HFFc6 (cell line): ENCODE results near the gene MPRIP. TPM values are rescaled to one million over a fixed set of nuclear protein-coding genes. Genes with fewer than 3 reads are reported as not detected.

Experiments used
- DNase-seq: peaks from one replicate; pipeline ENCODE4 v3.0.0-alpha.2; 2018
- H3K27ac Mint-ChIP-seq: 2 replicates; pipeline ENCODE4 v1.8.0; 2020; ENCODE audit warnings: mild to moderate bottlenecking, mixed read lengths
- H3K27me3 Mint-ChIP-seq: 2 replicates; pipeline ENCODE4 v1.8.0; 2021; ENCODE audit warnings: mild to moderate bottlenecking, moderate library complexity, mixed read lengths; ENCODE audit not compliant: insufficient read depth
- H3K36me3 Mint-ChIP-seq: 2 replicates; pipeline ENCODE4 v1.8.0; 2021; ENCODE audit warnings: low read depth, mixed read lengths
- H3K4me1 Mint-ChIP-seq: 2 replicates; pipeline ENCODE4 v1.8.0; 2020; ENCODE audit warnings: low read depth, mixed read lengths
- H3K4me3 Mint-ChIP-seq: 2 replicates; pipeline ENCODE4 v1.8.0; 2020; ENCODE audit warnings: mild to moderate bottlenecking, moderate library complexity, mixed read lengths
- H3K9me3 Mint-ChIP-seq: 2 replicates; pipeline ENCODE4 v1.8.0; 2020; ENCODE audit warnings: mild to moderate bottlenecking, mixed read lengths
- total RNA-seq, 6 experiments: library from RNA; stranded (reverse); fragmentation: NEBNext Ultra II Directional; extraction: Animal tissue kit (Norgen Biotek cat#: 25700); gene quantifications; 2 replicates in 1 of 6; 3 replicates in 5 of 6; pipeline ENCODE4 v1.2.3, GENCODE V29; 2021
- TF ChIP-seq, protein P1 (sequence below): fragments of 200-600 bp; sonication (generic); IDR thresholded peaks from 2 replicates; pipeline ENCODE4 v1.5.0; 2021; ENCODE audit warnings: antibody characterized with exemption, mild to moderate bottlenecking

MPRIP gene
- total RNA-seq, 6 experiments from 2014 or later = 350 to 409 (median 372) TPM

DNA sequence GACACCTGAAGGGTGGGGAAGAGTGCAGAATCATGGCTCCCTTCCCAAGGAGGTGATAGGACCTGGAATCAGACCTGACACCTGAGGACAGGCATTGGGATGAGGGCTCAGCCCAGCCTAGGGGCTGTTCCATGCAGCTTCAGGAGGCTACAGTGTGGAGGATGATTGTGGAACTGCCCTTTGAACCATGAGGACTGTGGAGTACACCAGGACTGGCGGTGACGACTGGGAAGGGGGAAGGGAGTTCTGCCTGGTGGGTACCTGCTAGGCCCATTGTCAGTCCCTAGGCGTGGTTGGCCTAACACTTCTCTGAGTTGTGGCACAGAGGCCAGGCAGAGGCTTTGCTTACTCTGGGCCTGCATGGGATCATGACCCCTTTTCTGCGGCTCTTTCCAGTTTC lies 76.1 kb downstream of the MPRIP start:
- peaks cover 6% of the 10 kb centered on the region; the same call in 1 of the 2 replicates for H3K36me3 Mint-ChIP-seq
- H3K4me3 Mint-ChIP-seq = no peak overlapping the region
- H3K9me3 Mint-ChIP-seq = no peaks in the 10 kb centered on the region
- TF ChIP-seq, protein P1, sequence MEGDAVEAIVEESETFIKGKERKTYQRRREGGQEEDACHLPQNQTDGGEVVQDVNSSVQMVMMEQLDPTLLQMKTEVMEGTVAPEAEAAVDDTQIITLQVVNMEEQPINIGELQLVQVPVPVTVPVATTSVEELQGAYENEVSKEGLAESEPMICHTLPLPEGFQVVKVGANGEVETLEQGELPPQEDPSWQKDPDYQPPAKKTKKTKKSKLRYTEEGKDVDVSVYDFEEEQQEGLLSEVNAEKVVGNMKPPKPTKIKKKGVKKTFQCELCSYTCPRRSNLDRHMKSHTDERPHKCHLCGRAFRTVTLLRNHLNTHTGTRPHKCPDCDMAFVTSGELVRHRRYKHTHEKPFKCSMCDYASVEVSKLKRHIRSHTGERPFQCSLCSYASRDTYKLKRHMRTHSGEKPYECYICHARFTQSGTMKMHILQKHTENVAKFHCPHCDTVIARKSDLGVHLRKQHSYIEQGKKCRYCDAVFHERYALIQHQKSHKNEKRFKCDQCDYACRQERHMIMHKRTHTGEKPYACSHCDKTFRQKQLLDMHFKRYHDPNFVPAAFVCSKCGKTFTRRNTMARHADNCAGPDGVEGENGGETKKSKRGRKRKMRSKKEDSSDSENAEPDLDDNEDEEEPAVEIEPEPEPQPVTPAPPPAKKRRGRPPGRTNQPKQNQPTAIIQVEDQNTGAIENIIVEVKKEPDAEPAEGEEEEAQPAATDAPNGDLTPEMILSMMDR = no peak
- DNase-seq = no peak
- peaks cover 64% of the 10 kb centered on the region for H3K4me1 Mint-ChIP-seq
- peak overlapping the region; percentile 69; the same call in 1 of the 2 replicates for H3K27ac Mint-ChIP-seq
- no peaks in the 10 kb centered on the region for H3K27me3 Mint-ChIP-seq

DNA sequence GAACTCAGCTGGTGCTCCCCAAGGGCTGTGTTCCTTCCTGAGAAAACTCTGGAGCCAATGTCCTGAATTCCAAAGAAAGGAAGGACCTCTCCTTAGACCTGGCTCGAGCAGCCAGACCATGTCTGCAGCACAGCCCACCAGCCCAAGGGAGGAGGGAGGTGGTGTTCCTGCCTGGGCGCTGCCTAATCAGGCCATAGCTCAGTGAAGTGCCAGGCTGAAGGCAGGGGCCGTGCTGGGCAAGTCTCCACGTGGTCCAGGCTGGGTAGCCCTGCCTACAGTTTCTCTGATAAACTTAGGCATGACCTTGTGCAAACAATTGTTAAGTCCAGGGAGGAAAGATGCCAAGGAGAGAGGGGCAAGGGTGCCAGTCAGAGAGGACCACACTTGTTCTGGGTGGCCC lies 76.8 kb downstream of the MPRIP start:
- Mint-ChIP-seq H3K36me3 (peaks cover 6% of the 10 kb centered on the region; the same call in 1 of the 2 replicates), H3K4me3 (no peak overlapping the region), H3K27me3 (no peaks in the 10 kb centered on the region), H3K27ac (peak overlapping the region; percentile 75), H3K9me3 (no peaks in the 10 kb centered on the region), H3K4me1 (peaks cover 62% of the 10 kb centered on the region)
- TF ChIP-seq, protein P1 = no peak
- no peak for DNase-seq

DNA sequence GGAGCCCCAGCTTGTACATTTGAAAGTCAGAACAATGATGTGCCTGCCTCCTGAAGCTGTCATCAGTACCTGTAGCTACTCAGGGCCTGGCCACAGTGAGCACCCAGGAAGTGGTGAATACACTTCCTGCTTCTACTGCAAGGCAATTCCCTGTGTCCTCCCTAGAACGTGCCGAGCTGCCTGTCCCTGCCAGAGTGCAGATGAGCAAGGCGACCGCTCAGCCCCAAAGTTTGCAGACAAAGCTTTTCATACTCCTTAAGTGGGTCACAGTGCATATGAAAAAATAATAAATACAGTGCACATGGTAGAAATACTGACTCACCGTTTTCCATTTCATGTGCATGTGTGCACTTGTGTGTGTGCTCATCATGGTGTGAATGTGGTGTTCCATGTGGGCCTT lies 77.3 kb downstream of the MPRIP start:
- TF ChIP-seq, protein P1 = no peak
- Mint-ChIP-seq H3K9me3 (no peaks in the 10 kb centered on the region), H3K27me3 (no peaks in the 10 kb centered on the region), H3K27ac (peak overlapping the region; percentile 75), H3K4me3 (no peak overlapping the region), H3K4me1 (peaks cover 58% of the 10 kb centered on the region), H3K36me3 (peaks cover 6% of the 10 kb centered on the region; the same call in 1 of the 2 replicates)
- peak; percentile 46 for DNase-seq

DNA sequence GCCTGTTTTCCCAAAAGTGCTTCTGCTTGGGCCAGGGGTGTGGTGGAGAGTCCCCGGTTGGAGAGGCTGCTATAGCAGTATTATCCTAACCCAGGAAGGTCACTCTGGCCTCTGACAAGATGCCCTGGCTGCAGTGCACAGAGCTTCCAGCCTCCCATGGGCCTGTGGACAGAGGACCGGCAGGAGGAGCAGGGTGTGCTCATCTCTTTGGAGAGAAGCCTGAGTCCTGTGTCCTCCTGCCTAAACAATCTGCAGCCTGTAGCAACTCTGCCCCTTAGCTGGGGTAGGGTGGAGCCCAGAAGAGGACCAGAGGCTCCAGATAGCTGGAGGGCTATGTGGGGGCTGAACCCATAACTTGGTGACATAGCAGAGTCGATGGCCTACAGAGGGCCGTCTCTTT lies 78.0 kb downstream of the MPRIP start:
- H3K9me3 Mint-ChIP-seq = no peaks in the 10 kb centered on the region
- no peak for DNase-seq
- TF ChIP-seq, protein P1 = no peak
- H3K4me3 Mint-ChIP-seq = no peak overlapping the region
- peaks cover 5% of the 10 kb centered on the region; the same call in 1 of the 2 replicates for H3K36me3 Mint-ChIP-seq
- H3K4me1 Mint-ChIP-seq = peaks cover 53% of the 10 kb centered on the region
- peak overlapping the region; percentile 75 for H3K27ac Mint-ChIP-seq
- no peaks in the 10 kb centered on the region for H3K27me3 Mint-ChIP-seq

DNA sequence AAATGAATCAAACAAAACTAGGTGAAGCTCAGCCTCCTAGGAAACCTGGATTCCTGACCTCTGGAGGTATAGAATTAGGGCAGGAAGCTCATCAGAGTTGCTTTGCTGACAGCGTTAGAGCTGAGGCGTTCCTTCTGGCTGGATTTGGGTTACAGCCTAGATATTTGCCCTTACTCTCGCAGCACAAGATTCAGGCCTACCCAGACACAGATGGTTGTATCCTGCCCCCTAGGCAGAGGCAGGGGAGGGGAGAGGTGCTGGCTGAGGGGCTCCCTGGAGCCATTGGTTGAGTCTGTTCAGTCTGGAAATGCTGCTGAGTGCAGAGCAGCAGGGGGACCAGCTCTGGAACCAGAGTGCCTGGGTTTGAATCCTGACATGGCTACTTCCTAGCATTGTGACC lies 78.4 kb downstream of the MPRIP start:
- H3K9me3 Mint-ChIP-seq = no peaks in the 10 kb centered on the region
- no peak for DNase-seq
- peaks cover 53% of the 10 kb centered on the region for H3K4me1 Mint-ChIP-seq
- TF ChIP-seq, protein P1 = no peak; the same call in 1 of the 2 replicates
- H3K4me3 Mint-ChIP-seq = no peak overlapping the region
- H3K27me3 Mint-ChIP-seq = no peaks in the 10 kb centered on the region
- H3K36me3 Mint-ChIP-seq = peaks cover under 1% of the 10 kb centered on the region; the same call in 1 of the 2 replicates
- peak overlapping the region; percentile 75 for H3K27ac Mint-ChIP-seq

DNA sequence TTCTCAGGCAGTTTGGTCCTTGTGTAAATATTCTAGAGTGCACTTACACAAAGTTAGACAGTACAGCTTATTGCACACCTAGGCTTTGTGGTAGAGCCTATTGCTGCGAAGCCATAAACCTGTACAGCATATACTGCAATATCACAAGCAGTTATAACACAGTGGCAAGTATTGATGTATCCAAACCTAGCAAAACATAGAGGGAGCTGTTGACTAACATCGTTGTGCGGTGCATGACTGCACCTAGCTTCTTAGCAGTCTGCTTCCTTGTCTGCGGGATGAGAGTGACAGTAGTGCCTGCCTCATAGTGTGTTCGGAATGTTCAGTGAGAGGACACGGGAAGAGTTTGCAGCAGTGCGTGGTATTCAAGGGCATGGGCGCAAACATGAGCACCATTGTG lies 78.9 kb downstream of the MPRIP start:
- DNase-seq = no peak
- Mint-ChIP-seq H3K9me3 (no peaks in the 10 kb centered on the region), H3K4me1 (peaks cover 52% of the 10 kb centered on the region)

More for the DNA sequence above, 78.9 kb downstream of the MPRIP start:
- Mint-ChIP-seq H3K36me3 (no peaks in the 10 kb centered on the region), H3K27ac (no peak overlapping the region), H3K27me3 (no peaks in the 10 kb centered on the region), H3K4me3 (no peak overlapping the region)
- TF ChIP-seq, protein P1 = peak; percentile 16; the same call in 1 of the 2 replicates
